ENCODE measurements around the gene TBC1D8.

The TBC1D8 gene

GRCh38 chr2:100995309-100996075 lies 155.7 kb downstream of the TBC1D8 start:
- DNase-seq, result no peak

DNA sequence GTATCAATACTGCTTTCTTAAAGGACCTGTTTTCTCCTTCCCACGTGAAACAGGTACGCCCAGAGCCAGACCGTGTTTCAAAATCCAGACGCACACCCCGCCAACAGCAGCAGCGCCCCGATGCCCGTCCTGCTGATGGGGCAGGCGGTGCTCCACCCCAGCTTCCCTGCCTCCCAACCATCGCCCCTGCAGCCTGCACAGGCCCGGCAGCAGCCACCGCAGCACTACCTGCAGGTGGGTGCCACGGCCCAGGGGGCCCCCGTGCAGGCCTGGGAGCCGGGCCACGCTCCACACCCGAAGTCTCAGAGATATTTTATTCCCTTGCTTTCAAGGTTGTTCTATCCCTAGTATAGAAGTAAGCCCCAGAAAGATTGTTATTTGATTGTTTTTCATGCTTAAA lies 157.9 kb downstream of the TBC1D8 start:
- no peak for DNase-seq

DNA sequence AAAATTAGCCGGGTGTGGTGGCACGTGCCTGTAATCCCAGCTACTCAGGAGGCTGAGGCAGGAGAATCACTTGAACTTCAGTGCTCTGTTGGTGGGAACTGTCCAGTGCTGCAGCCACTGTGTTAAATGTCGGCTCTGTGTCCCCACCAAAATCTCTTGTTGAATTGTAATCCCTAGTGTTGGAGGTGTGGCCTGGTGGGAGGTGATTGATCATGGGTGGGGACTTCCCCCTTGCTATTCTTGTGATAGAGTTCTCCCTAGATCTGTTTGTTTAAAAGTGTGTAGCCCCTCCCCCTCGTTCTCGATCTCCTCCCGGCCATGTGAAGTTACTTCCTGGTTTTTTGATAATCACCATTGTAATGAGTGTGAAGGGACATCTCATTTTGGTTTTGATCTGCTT lies 158.9 kb downstream of the TBC1D8 start:
- no peak for DNase-seq

- DNase-seq, result no peak
Observed at GRCh38 chr2:100991404-100991773, 159.8 kb downstream of the TBC1D8 start.

DNA sequence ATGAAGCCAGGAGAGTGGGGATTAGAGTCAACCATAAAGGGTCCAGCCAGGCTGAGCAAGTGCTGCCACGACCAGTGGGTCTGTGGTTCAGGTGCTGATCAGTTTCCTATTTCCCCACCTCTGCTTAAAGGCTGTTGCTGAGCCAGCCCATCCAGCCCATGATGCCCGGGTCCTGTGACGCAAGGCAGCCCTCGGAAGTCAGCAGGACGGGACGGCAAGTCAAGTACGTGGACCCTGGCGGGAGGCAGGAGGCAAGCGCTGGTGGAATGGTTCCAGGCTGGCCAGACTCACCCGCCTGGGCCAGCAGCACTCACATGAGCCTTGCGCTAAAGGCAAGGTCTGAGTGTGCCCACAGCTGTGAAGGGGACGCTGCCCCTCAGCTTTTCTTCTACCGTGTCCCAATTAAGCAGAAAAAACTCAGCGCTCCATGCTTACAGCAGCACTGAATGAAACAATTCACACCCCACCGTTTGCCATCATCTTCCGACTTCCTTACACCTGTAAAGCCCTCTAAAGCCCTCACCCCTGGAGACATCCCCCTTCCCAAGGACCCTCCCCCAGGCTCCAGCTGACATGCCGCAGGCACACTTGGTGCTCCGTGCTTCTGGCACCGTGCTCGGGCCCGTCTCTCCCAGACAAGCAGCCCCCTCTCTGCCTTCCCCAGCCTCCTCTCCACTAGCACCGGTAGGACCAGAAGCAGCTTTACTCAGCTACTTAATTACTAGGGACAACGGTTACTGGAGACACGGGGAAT lies 160.4 kb downstream of the TBC1D8 start:
- no peak for DNase-seq

DNA sequence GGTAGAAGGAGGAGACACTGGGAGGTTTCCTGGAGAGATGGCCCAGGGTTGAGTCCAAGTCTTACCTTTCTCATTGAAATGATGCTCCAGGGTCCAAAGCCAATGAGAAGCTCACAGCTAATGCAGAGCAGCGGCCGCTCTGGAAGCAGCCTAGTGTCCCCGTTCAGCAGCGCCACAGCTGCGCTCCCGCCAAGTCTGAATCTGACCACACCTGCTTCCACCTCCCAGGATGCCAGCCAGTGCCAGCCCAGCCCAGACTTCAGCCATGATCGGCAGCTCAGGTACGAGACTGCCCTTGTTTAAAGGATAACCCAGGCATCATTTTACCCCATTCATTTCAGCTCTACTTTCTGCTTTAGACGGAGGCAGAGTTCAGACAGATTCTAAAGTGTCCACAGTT lies 161.0 kb downstream of the TBC1D8 start:
- no peak for DNase-seq

GRCh38 chr2:100989666-100990065 lies 161.5 kb downstream of the TBC1D8 start:
- DNase-seq, result no peak

GRCh38 chr2:100988630-100989417 lies 162.4 kb downstream of the TBC1D8 start:
- DNase-seq, result no peak

DNA sequence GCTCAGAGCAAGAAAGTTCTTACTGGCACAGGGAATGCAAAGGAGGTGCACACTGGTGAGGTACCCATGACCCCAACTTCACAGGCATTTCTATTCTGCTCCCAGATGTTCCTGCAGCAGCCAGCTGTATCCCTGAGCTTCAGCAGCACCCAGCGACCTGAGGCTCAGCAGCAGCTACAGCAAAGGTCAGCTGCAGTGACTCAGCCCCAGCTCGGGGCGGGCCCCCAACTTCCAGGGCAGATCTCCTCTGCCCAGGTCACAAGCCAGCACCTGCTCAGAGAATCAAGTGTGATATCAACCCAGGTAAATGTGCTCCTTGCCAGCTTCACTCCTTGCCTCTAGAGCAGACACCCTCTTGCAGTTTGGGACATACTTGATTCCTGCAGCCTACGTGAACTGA lies 163.2 kb downstream of the TBC1D8 start:
- no peak for DNase-seq

GRCh38 chr2:100987536-100987935 lies 163.6 kb downstream of the TBC1D8 start:
- no peak for DNase-seq

DNA sequence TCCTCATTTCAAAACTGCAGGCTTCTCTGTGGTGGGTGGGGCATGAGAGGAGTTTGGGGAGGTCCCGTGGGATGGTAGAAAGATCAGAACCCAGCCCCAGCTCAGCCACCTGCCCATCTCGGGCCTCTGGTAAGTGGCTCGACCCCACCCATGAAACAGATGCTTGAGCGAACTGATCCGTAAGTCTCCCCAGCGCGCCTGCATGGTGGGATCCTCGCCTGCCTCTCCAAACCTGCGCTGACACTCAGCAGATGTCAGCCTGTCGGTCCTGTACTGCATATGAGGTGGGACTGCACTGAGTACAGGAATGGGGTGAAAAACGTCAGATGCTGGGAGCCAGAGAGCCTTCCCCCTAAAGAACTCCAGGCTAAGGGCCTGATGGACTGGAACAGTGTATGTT lies 165.0 kb downstream of the TBC1D8 start:
- DNase-seq, result no peak

GRCh38 chr2:100984892-100985307 lies 166.3 kb downstream of the TBC1D8 start:
- DNase-seq, result no peak

GRCh38 chr2:100983684-100984310 lies 167.4 kb downstream of the TBC1D8 start:
- no peak for DNase-seq

GRCh38 chr2:100983201-100983600 lies 168.0 kb downstream of the TBC1D8 start:
- no peak for DNase-seq

DNA sequence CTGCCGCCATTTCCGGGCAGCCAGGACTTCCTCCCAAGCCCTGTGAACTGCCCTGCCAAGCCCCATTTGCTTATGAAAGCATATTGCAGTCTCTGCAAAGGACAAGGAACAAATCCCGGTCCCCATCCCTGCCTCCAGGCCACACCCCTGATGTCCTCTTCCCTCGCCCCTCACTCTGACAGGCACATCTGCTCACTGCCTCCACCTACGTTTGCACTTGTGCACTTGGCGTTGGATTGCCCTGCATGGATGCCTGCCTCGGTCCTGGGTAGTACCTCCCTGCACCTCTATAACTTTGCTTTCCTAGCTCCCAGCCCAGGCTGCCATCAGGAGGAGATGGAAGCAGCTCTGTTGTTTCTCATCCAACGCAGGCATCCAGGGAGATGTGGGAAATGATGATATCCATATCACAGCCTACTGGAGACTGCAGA lies 168.7 kb downstream of the TBC1D8 start:
- no peak for DNase-seq

DNA sequence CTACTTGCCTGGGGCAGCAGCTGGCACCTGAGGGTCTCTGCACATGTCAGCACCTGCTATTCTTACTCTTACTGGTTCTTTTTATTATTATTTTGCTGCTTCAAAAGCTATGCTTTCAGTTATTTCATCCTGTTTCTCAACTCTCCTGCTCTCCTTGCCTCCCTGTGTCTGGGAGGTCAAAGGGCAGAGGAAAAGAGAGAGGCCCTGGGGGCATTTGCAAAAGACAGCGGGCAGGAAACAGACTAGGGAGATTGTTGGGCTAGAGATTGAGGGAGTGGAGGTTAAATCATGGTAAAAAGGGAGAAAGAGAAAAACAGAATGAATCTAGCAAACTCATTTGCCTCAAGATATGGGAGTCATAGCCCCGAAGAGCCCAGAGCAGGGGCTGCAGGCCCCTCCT lies 170.2 kb downstream of the TBC1D8 start:
- DNase-seq, result no peak

GRCh38 chr2:100980046-100980445 lies 171.1 kb downstream of the TBC1D8 start:
- DNase-seq, result no peak

GRCh38 chr2:100978582-100979191 lies 172.5 kb downstream of the TBC1D8 start:
- no peak for DNase-seq

GRCh38 chr2:100977511-100977910 lies 173.7 kb downstream of the TBC1D8 start:
- DNase-seq, result no peak

DNA sequence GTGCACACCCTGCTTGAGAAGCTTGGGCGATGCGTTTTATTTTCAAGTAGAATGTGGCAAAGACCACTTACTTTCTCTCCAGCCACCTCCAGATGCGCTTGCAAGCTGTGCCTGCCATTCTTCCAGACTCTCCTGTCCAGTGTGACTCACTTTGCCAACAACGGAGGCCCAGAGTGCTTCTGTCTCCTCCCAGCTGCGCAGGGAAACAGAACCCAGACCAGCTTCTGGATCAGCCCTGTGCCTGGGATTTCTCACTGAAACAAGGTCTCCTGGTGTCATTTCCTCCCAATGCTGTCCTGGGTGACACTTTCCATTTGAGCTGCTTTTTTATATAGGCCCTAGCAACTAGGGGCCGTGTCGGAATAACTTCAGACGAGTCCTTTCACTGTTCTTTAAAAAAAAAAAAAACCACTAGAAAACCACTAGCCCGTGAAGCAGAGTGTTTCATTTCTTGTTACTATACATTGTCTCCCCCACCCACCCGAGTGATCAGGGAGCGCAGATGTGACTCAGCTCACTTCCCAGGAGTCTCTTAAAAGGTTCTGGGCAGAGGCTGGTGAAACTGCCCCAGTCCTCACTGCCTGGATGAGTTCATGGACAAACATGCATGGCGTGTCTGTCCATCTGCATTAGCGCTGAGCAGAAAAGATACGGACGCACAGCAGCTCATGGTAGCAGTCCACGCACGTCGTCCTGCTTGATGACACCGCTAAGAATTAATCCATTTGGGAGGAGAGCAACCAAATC lies 174.4 kb downstream of the TBC1D8 start:
- DNase-seq, result no peak

GRCh38 chr2:100976061-100976460 lies 175.1 kb downstream of the TBC1D8 start:
- DNase-seq, result no peak

DNA sequence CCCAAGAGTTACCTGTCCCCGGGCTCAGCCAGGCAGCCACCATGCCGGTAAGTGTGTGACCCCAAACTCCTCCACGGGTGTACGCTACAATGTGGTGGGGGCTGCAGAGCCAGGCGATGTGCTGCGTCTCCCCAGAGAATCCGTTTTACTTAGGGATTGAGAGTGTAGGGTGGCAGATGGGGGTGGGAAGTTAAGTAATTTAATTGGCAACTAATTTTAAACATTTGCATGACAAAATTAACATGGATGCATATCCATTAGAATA lies 175.7 kb downstream of the TBC1D8 start:
- DNase-seq, result no peak
